HG03439 (cell line): ENCODE measurements around the gene ABI3BP.

ENCODE experiments used
- ATAC-seq: cut with Tn5 transposase; IDR thresholded peaks from one replicate; pipeline ENCODE4 v1.9.1; 2021; ENCODE audit warnings: mild to moderate bottlenecking, moderate library complexity; ENCODE audit not compliant: unreplicated experiment

ABI3BP gene

GRCh38 chr3:100844063-100844936 lies 148.9 kb downstream of the ABI3BP start:
- ATAC-seq, result no peak

GRCh38 chr3:100838157-100838556 lies 155.1 kb downstream of the ABI3BP start:
- ATAC-seq, result no peak

- ATAC-seq, result no peak
Measured at GRCh38 chr3:100836661-100837060, 156.6 kb downstream of the ABI3BP start.

- ATAC-seq, result no peak
Measured at GRCh38 chr3:100834332-100834731, 158.9 kb downstream of the ABI3BP start.

- no peak for ATAC-seq
Measured at GRCh38 chr3:100833483-100833882, 159.7 kb downstream of the ABI3BP start.

GRCh38 chr3:100831629-100832028 lies 161.6 kb downstream of the ABI3BP start:
- ATAC-seq, result no peak

GRCh38 chr3:100830931-100831330 lies 162.3 kb downstream of the ABI3BP start:
- ATAC-seq, result no peak

GRCh38 chr3:100825574-100825973 lies 167.6 kb downstream of the ABI3BP start:
- no peak for ATAC-seq

- ATAC-seq, result no peak
Measured at GRCh38 chr3:100815583-100815982, 177.6 kb downstream of the ABI3BP start.

- ATAC-seq, result no peak
Measured at GRCh38 chr3:100813828-100814227, 179.4 kb downstream of the ABI3BP start.

GRCh38 chr3:100811779-100812507 lies 181.3 kb downstream of the ABI3BP start:
- no peak for ATAC-seq

GRCh38 chr3:100810671-100811070 lies 182.6 kb downstream of the ABI3BP start:
- ATAC-seq, result no peak

- no peak for ATAC-seq
Measured at GRCh38 chr3:100804631-100805030, 188.6 kb downstream of the ABI3BP start.

GRCh38 chr3:100803711-100804110 lies 189.5 kb downstream of the ABI3BP start:
- ATAC-seq, result no peak

GRCh38 chr3:100802126-100802525 lies 191.1 kb downstream of the ABI3BP start:
- no peak for ATAC-seq

- ATAC-seq, result no peak
Measured at GRCh38 chr3:100798012-100798411, 195.2 kb downstream of the ABI3BP start.

- ATAC-seq, result no peak
Measured at GRCh38 chr3:100796556-100796955, 196.7 kb downstream of the ABI3BP start.

- no peak for ATAC-seq
Measured at GRCh38 chr3:100789579-100789978, 203.6 kb downstream of the ABI3BP start.

- ATAC-seq, result no peak
Measured at GRCh38 chr3:100783619-100784018, 209.6 kb downstream of the ABI3BP start.

GRCh38 chr3:100782906-100783305 lies 210.3 kb downstream of the ABI3BP start:
- ATAC-seq, result no peak

- ATAC-seq, result no peak
Measured at GRCh38 chr3:100782348-100782747, 210.9 kb downstream of the ABI3BP start.

- ATAC-seq, result no peak
Measured at GRCh38 chr3:100781301-100781700, 211.9 kb downstream of the ABI3BP start.
